ENCODE data around the gene TAS2R5.

GRCh38 chr7:141792526-141792925 lies 2.5 kb downstream of the TAS2R5 start:
- TF ChIP-seq CTCF (IDR thresholded peaks at IDR 0.05) (no peak), EP300 (IDR thresholded peaks at IDR 0.05; ENCODE audit: low read depth) (no peak), POLR2AphosphoS5 (IDR thresholded peaks at IDR 0.05) (no peak)
